ENCODE data around the gene DYNLT2B.

DNA sequence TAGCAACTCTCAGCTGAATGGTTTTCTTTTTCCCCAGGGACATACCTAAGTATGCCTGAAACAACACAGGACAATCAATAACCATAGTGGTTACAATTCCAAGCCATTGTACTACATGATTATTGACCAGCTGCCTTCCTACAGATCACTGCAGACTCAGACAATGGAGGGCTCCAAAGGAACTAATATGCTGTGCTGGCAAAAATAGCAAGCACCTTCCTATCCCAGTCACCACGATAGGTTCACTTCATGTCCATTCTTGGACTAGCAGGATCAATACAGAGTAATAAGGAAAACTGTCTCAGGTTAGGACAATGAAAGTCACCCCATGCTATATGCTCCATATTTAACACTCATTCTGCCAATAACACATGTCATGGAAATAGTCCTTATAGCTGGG, 37.6 kb upstream of the DYNLT2B start:
- TF ChIP-seq CTCF (IDR thresholded peaks at IDR 0.05) (no peak), POLR2A (IDR thresholded peaks at IDR 0.05) (no peak)

Measured in testis (tissue), 2 donors.